Astrocyte of the spinal cord (primary cell): ENCODE results near the gene ARHGDIB.

Experiments used
- DNase-seq: peaks from one replicate; pipeline ENCODE4 v3.0.0; 2011; ENCODE audit warnings: low read depth, low spot score
- H3K4me3 ChIP-seq: 2 replicates; pipeline ENCODE4 v1.5.1; 2011; ENCODE audit warnings: low read depth, mild to moderate bottlenecking, low read length, moderate library complexity
- CTCF ChIP-seq: IDR thresholded peaks from 2 replicates; pipeline ENCODE4 v1.5.1; 2012; ENCODE audit warnings: low read depth, mild to moderate bottlenecking, low read length, inconsistent platforms
- in situ Hi-C: cut with HindIII; loops from 2 replicates; pipeline ENCODE4 v1.10.0; 2017; ENCODE audit warnings: low sequenced_read_pairs

ARHGDIB gene

GRCh38 chr12:14959463-14959862 lies 1.9 kb downstream of the ARHGDIB start:
- no peak for DNase-seq
- H3K4me3 ChIP-seq = no peak overlapping the region
- in situ Hi-C loops = no loop called here
- no peak for TF ChIP-seq CTCF

GRCh38 chr12:14959126-14959440 lies 2.3 kb downstream of the ARHGDIB start:
- in situ Hi-C loops = no loop called here
- DNase-seq = no peak
- no peak overlapping the region for H3K4me3 ChIP-seq
- no peak for TF ChIP-seq CTCF

GRCh38 chr12:14958361-14959125 lies 2.9 kb downstream of the ARHGDIB start:
- DNase-seq = no peak
- in situ Hi-C loops = no loop called here
- H3K4me3 ChIP-seq = no peak overlapping the region
- no peak for TF ChIP-seq CTCF

- no peak overlapping the region for H3K4me3 ChIP-seq
- no peak for DNase-seq
- in situ Hi-C loops = no loop called here
- no peak for TF ChIP-seq CTCF
Observed at GRCh38 chr12:14957551-14958168, 3.7 kb downstream of the ARHGDIB start.

GRCh38 chr12:14956905-14957304 lies 4.5 kb downstream of the ARHGDIB start:
- no peak for TF ChIP-seq CTCF
- DNase-seq = no peak
- no peak overlapping the region for H3K4me3 ChIP-seq
- in situ Hi-C loops = no loop called here

GRCh38 chr12:14956024-14956891 lies 5.1 kb downstream of the ARHGDIB start:
- H3K4me3 ChIP-seq = no peak overlapping the region
- no peak for TF ChIP-seq CTCF
- DNase-seq = no peak
- in situ Hi-C loops = no loop called here
